HCT116 (cell line): ENCODE results near the gene PTPN22. TPM values are rescaled to one million over a fixed set of nuclear protein-coding genes. Genes with fewer than 3 reads are reported as not detected.

Experiments
- ATAC-seq: fragments of 200-7000 bp; cut with Tn5 transposase; 2 replicates; pipeline ENCODE4 v1.9.1; 2020; ENCODE audit warnings: mild to moderate bottlenecking, moderate library complexity
- BruUV-seq: library from RNA; stranded (reverse); fragments of 400-500 nt; replicated peaks from 2 replicates; lab custom pipeline; 2021; lab: Mats Ljungman, UMichigan
- CTCF ChIA-PET: fragments of 300-600 bp; sonication (Branson Sonifier 250); formaldehyde crosslinking; loops from one replicate; lab custom pipeline; 2021; ENCODE audit warnings: antibody characterized with exemption; lab: Charles Lee
- POLR2A ChIA-PET: fragments of 300-600, 350-600 bp; sonication (Branson Sonifier 250); formaldehyde crosslinking; loops from one replicate; lab custom pipeline; 2021; ENCODE audit warnings: antibody characterized with exemption; lab: Charles Lee
- RAD21 ChIA-PET, 2 experiments: fragments of 300-600 bp; sonication (Branson Sonifier 250); formaldehyde crosslinking; loops; one replicate each; lab custom pipeline; 2023; ENCODE audit warnings: low total read pairs in 2 of 2; ENCODE audit not compliant: uncharacterized antibody in 2 of 2, unreplicated experiment in 2 of 2, low non-redundant PET in 1 of 2; lab: Charles Lee
- DNase-seq: peaks from one replicate; pipeline ENCODE4 v3.0.0-alpha.2; 2010; ENCODE audit warnings: low read depth, low spot score
- H2AFZ ChIP-seq: fragments of 200-600 bp; shearing (Covaris generic), sonication (generic); 2 replicates; pipeline ENCODE4 v1.6.1; 2017; ENCODE audit warnings: low read depth, mixed run types, mixed read lengths, antibody characterized with exemption, low read length; ENCODE audit not compliant: poor library complexity, severe bottlenecking
- H3K27ac ChIP-seq: 2 replicates; pipeline ENCODE4 v1.5.1; 2012; ENCODE audit warnings: low read depth, low read length
- H3K27me3 ChIP-seq: fragments of 200-600 bp; sonication (generic); 2 replicates; pipeline ENCODE4 v1.6.1; 2016; ENCODE audit warnings: mixed run types, low read length, mixed read lengths; ENCODE audit not compliant: insufficient read depth
- H3K36me3 ChIP-seq, 2 experiments: fragments of 200-500 bp in 1 of 2; fragments of 200-600 bp in 1 of 2; sonication (Bioruptor generic) in 1 of 2; sonication (generic) in 1 of 2; 2 replicates each; pipeline versions ENCODE4 v1.5.1 to v1.6.1; 2014 to 2016; ENCODE audit warnings: low read length in 2 of 2, inconsistent platforms in 1 of 2, mixed read lengths in 1 of 2, mixed run types in 1 of 2; ENCODE audit not compliant: insufficient read depth in 2 of 2, control insufficient read depth in 1 of 2
- H3K4me1 ChIP-seq, 2 experiments: fragments of 200-600 bp in 1 of 2; sonication (generic) in 1 of 2; 2 replicates each; pipeline versions ENCODE4 v1.5.1 to v1.6.1; 2012 to 2017; ENCODE audit warnings: low read length in 2 of 2, inconsistent platforms in 1 of 2, mild to moderate bottlenecking in 1 of 2, mixed read lengths in 1 of 2, mixed run types in 1 of 2, moderate library complexity in 1 of 2; ENCODE audit not compliant: insufficient read depth in 2 of 2, control insufficient read depth in 1 of 2
- H3K4me2 ChIP-seq: fragments of 200-600 bp; sonication (generic); 2 replicates; pipeline ENCODE4 v1.6.1; 2017; ENCODE audit warnings: mixed run types, low read length, mixed read lengths
- H3K4me3 ChIP-seq, 2 experiments: fragments of 200-600 bp in 1 of 2; sonication (generic) in 1 of 2; replicated peaks in 1 of 2; 2 replicates each; pipeline ENCODE4 v1.5.1; 2011 to 2016; ENCODE audit warnings: low read length in 2 of 2, control low read depth in 1 of 2, low read depth in 1 of 2, mild to moderate bottlenecking in 1 of 2, mixed read lengths in 1 of 2, mixed run types in 1 of 2
- H3K79me2 ChIP-seq: fragments of 200-600 bp; sonication (generic); 2 replicates; pipeline ENCODE4 v1.6.1; 2017; ENCODE audit warnings: mild to moderate bottlenecking, mixed run types, low read length, moderate library complexity, mixed read lengths; ENCODE audit not compliant: insufficient read depth
- H3K9ac ChIP-seq: fragments of 200-600 bp; sonication (generic); 2 replicates; pipeline ENCODE4 v1.6.1; 2016; ENCODE audit warnings: low read length, mixed read lengths
- H3K9me2 ChIP-seq: fragments of 200-600 bp; sonication (generic), shearing (Covaris generic); 2 replicates; pipeline ENCODE4 v1.6.1; 2017; ENCODE audit warnings: mixed run types, mild to moderate bottlenecking, moderate library complexity; ENCODE audit not compliant: insufficient read depth
- H3K9me3 ChIP-seq, 2 experiments: fragments of 200-500 bp in 1 of 2; fragments of 200-600 bp in 1 of 2; sonication (Bioruptor generic) in 1 of 2; sonication (generic) in 1 of 2; 2 replicates each; pipeline ENCODE4 v1.6.1; 2014 to 2017; ENCODE audit warnings: low read length in 2 of 2, mixed read lengths in 2 of 2, inconsistent platforms in 1 of 2, low read depth in 1 of 2, mild to moderate bottlenecking in 1 of 2, mixed run types in 1 of 2, moderate library complexity in 1 of 2; ENCODE audit not compliant: control insufficient read depth in 1 of 2, insufficient read depth in 1 of 2
- H4K20me1 ChIP-seq: fragments of 200-600 bp; sonication (generic), shearing (Covaris generic); 2 replicates; pipeline ENCODE4 v1.6.1; 2017; ENCODE audit warnings: mixed run types, mild to moderate bottlenecking, moderate library complexity; ENCODE audit not compliant: insufficient read depth
- CTCF ChIP-seq, 3 experiments: fragments of 200-600 bp in 1 of 3; sonication (generic) in 1 of 3; IDR thresholded peaks in 2 of 3; conservative IDR thresholded peaks in 1 of 3; 2 replicates each; pipeline ENCODE4 v1.5.1; 2012 to 2017; ENCODE audit warnings: low read depth in 2 of 3, low read length in 2 of 3, antibody characterized with exemption in 1 of 3, borderline replicate concordance in 1 of 3, control low read depth in 1 of 3, mild to moderate bottlenecking in 1 of 3, mixed read lengths in 1 of 3, mixed run types in 1 of 3, moderate library complexity in 1 of 3; ENCODE audit not compliant: insufficient read depth in 1 of 3
- EGR1 ChIP-seq: IDR thresholded peaks from 2 replicates; pipeline ENCODE4 v1.6.1; 2012; ENCODE audit warnings: low read depth
- ELF1 ChIP-seq: IDR thresholded peaks from 2 replicates; pipeline ENCODE4 v1.6.1; 2012; ENCODE audit warnings: low read depth, borderline replicate concordance
- EZH2phosphoT487 ChIP-seq: fragments of 200-600 bp; IDR thresholded peaks from 2 replicates; pipeline ENCODE4 v1.6.1; 2018; ENCODE audit warnings: antibody characterized with exemption, borderline replicate concordance
- FOSL1 ChIP-seq: IDR thresholded peaks from 2 replicates; pipeline ENCODE4 v1.6.1; 2012; ENCODE audit warnings: low read depth
- POLR2A ChIP-seq: IDR thresholded peaks from 2 replicates; pipeline ENCODE4 v1.7.0; 2011; ENCODE audit warnings: borderline replicate concordance; ENCODE audit not compliant: insufficient read depth, insufficient read length; ENCODE audit errors: extremely low read depth
- POLR2AphosphoS5 ChIP-seq: IDR thresholded peaks from 2 replicates; pipeline ENCODE4 v1.6.1; 2011; ENCODE audit warnings: mild to moderate bottlenecking, low read depth, low read length, moderate library complexity
- RAD21 ChIP-seq: IDR thresholded peaks from 2 replicates; pipeline ENCODE4 v1.6.1; 2012; ENCODE audit warnings: low read depth, mild to moderate bottlenecking
- SRF ChIP-seq: IDR thresholded peaks from 2 replicates; pipeline ENCODE4 v1.6.1; 2012; ENCODE audit warnings: low read depth
- YY1 ChIP-seq: IDR thresholded peaks from 2 replicates; pipeline ENCODE4 v1.6.1; 2011; ENCODE audit warnings: low read length, low read depth, moderate library complexity, mild to moderate bottlenecking; ENCODE audit not compliant: insufficient replicate concordance; ENCODE audit errors: extremely low read depth
- intact Hi-C: fragments of 100-400 bp; cut with micrococcal nuclease; formaldehyde crosslinking; loops from 2 replicates; pipeline ENCODE4 v1.10.0; 2022
- total RNA-seq: library from RNA; stranded (reverse); gene quantifications from one replicate; pipeline ENCODE4 v1.2.1, GENCODE V29; 2021; ENCODE audit not compliant: unreplicated experiment

The PTPN22 gene
- total RNA-seq, 1 experiment from 2014 or later: 0.17 TPM

GRCh38 chr1:113901191-113901590 is 29.7 kb upstream of the PTPN22 start:
- Histone ChIP-seq H3K9ac (no peak overlapping the region), H2AFZ (no peak overlapping the region), H3K4me1 (peaks cover 4 to 12% of the 10 kb centered on the region in 2 experiments; a peak in 3 of 4 replicates), H3K4me2 (no peak overlapping the region), H4K20me1 (no peaks in the 10 kb centered on the region), H3K79me2 (peaks cover 20% of the 10 kb centered on the region), H3K9me2 (no peaks in the 10 kb centered on the region), H3K4me3 (no peak overlapping the region), H3K27me3 (no peaks in the 10 kb centered on the region), H3K27ac (no peak overlapping the region), H3K9me3 (no peaks in the 10 kb centered on the region), H3K36me3 (peaks cover 4 to 8% of the 10 kb centered on the region in 2 experiments; a peak in 1 of 4 replicates)
- ChIA-PET CTCF (no interaction called here), RAD21 (no interaction called here), POLR2A (no interaction called here)
- no peak for ATAC-seq
- no peak for TF ChIP-seq POLR2AphosphoS5
- no peak for TF ChIP-seq RAD21
- no peak for TF ChIP-seq CTCF (IDR thresholded peaks at IDR 0.05 in 2 of 3, conservative IDR thresholded peaks at IDR 0.05 in 1 of 3; ENCODE audit: borderline replicate concordance in 1 of 3, insufficient read depth in 1 of 3, low read depth in 2 of 3, low read length in 2 of 3)
- no peak for TF ChIP-seq ELF1
- no peak for TF ChIP-seq EGR1
- TF ChIP-seq SRF: no peak
- no peak for TF ChIP-seq FOSL1
- no peak for TF ChIP-seq YY1
- no peak for TF ChIP-seq POLR2A
- BruUV-seq: no TSS peak
- no peak for DNase-seq
- intact Hi-C loops: loop anchor here (5.0 to 10.0 kb wide), 2 partner anchors 64 to 766 kb away; no protein-coding TSS in a partner anchor

DNA sequence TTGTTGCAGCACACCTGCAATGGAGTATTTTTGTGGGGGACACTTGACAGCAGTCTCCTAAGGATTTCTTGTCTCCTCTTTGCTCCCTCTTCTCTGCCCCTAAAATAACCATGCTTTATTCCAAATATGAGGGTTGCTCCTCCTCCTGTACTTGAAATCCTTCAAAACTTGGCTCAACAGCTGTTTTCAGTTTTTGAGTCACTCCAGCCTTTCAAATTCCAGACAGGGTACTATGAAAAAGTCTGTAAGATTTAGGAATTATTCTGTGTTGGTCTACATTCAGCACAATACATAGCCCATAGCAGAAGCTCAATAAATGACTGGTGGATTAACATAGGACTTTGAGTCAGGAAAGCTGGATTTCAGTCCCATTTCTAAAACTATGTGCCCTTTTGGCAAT is 27.6 kb upstream of the PTPN22 start:
- CTCF ChIA-PET: no interaction called here
- H3K36me3 ChIP-seq: peaks cover 8 to 13% of the 10 kb centered on the region in 2 experiments; a peak in 1 of 4 replicates
- intact Hi-C loops: no loop called here
- no peaks in the 10 kb centered on the region for H3K9me3 ChIP-seq
- RAD21 ChIA-PET: no interaction called here
- no peaks in the 10 kb centered on the region for H3K27me3 ChIP-seq
- H3K9ac ChIP-seq: no peak overlapping the region
- H3K79me2 ChIP-seq: peaks cover 8% of the 10 kb centered on the region
- H3K9me2 ChIP-seq: no peaks in the 10 kb centered on the region
- no peak overlapping the region for H3K27ac ChIP-seq
- POLR2A ChIA-PET: no interaction called here
- no TSS peak for BruUV-seq
- H4K20me1 ChIP-seq: no peaks in the 10 kb centered on the region
- ATAC-seq (no peak), DNase-seq (no peak)
- H3K4me2 ChIP-seq: no peak overlapping the region
- no peak for TF ChIP-seq EZH2phosphoT487
- no peak for TF ChIP-seq EGR1
- TF ChIP-seq, all 23 proteins: peak for 0
- Histone ChIP-seq H2AFZ (no peak overlapping the region), H3K4me1 (peaks cover 4 to 9% of the 10 kb centered on the region in 2 experiments; a peak in 3 of 4 replicates), H3K4me3 (no peak overlapping the region)
